IMR-90 (cell line): ENCODE measurements around the gene RNF212.

Experiments
- BHLHE40 ChIP-seq: fragments of 150-350 bp; IDR thresholded peaks from 2 replicates; pipeline ENCODE4 v1.6.1; 2016; ENCODE audit warnings: mild to moderate bottlenecking, low read depth, low read length
- CEBPB ChIP-seq: IDR thresholded peaks from 2 replicates; pipeline ENCODE4 v1.6.1; 2012; ENCODE audit warnings: low read depth, low read length, improper control_type of control experiment
- FOS ChIP-seq: fragments of 150-350 bp; IDR thresholded peaks from 2 replicates; pipeline ENCODE4 v1.6.1; 2016; ENCODE audit warnings: low read depth, low read length
- MAFK ChIP-seq: IDR thresholded peaks from 2 replicates; pipeline ENCODE4 v1.6.1; 2012; ENCODE audit warnings: low read depth, low read length, improper control_type of control experiment
- MAZ ChIP-seq: IDR thresholded peaks from 2 replicates; pipeline ENCODE4 v1.6.1; 2012; ENCODE audit warnings: low read depth, mild to moderate bottlenecking, low read length, improper control_type of control experiment, moderate library complexity, borderline replicate concordance
- NFE2L2 ChIP-seq: fragments of 150-350 bp; IDR thresholded peaks from 2 replicates; pipeline ENCODE4 v1.6.1; 2016; ENCODE audit warnings: low read depth, mild to moderate bottlenecking, low read length
- POLR2A ChIP-seq: IDR thresholded peaks from 2 replicates; pipeline ENCODE4 v1.6.1; 2012; ENCODE audit warnings: mild to moderate bottlenecking, low read depth, low read length
- RAD21 ChIP-seq: IDR thresholded peaks from 2 replicates; pipeline ENCODE4 v1.6.1; 2012; ENCODE audit warnings: low read length, improper control_type of control experiment
- RFX5 ChIP-seq: IDR thresholded peaks from 2 replicates; pipeline ENCODE4 v1.8.0; 2012; ENCODE audit warnings: low read depth, mild to moderate bottlenecking, low read length, moderate library complexity
- SMC3 ChIP-seq: fragments of 150-350 bp; IDR thresholded peaks from 2 replicates; pipeline ENCODE4 v1.6.1; 2016; ENCODE audit warnings: low read depth, mild to moderate bottlenecking, antibody characterized with exemption, low read length, moderate library complexity
- TF ChIP-seq, protein P1 (sequence below): conservative IDR thresholded peaks from 2 replicates; pipeline ENCODE4 v1.5.1; 2012; ENCODE audit warnings: mild to moderate bottlenecking, low read depth, low read length, improper control_type of control experiment
- TF ChIP-seq, protein P2 (sequence below): fragments of 150-350 bp; IDR thresholded peaks from 2 replicates; pipeline ENCODE4 v1.6.1; 2016; ENCODE audit warnings: low read depth, mild to moderate bottlenecking, low read length, moderate library complexity, borderline replicate concordance

DNA sequence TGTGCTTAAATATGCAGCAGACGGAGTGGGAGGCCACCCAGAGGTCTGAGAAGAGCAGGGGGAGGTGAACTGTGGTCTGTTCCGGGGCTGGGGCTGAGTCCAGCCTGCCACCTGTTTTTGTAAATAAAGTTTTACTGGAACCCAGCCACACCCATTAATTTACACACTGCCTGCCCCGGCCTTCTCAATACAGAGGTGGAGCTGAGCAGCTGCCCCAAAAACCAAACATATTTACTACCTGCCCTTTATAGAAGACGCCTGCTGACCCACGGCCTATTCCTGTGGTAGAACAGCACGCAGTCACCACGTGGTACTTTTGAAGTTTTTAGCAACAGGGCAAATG, 56.0 kb downstream of the RNF212 start:
- TF ChIP-seq POLR2A (no peak), SMC3 (no peak), BHLHE40 (no peak), MAFK (no peak), RAD21 (no peak), NFE2L2 (no peak), FOS (no peak), CEBPB (no peak), RFX5 (no peak), MAZ (no peak)
- TF ChIP-seq, protein P1, sequence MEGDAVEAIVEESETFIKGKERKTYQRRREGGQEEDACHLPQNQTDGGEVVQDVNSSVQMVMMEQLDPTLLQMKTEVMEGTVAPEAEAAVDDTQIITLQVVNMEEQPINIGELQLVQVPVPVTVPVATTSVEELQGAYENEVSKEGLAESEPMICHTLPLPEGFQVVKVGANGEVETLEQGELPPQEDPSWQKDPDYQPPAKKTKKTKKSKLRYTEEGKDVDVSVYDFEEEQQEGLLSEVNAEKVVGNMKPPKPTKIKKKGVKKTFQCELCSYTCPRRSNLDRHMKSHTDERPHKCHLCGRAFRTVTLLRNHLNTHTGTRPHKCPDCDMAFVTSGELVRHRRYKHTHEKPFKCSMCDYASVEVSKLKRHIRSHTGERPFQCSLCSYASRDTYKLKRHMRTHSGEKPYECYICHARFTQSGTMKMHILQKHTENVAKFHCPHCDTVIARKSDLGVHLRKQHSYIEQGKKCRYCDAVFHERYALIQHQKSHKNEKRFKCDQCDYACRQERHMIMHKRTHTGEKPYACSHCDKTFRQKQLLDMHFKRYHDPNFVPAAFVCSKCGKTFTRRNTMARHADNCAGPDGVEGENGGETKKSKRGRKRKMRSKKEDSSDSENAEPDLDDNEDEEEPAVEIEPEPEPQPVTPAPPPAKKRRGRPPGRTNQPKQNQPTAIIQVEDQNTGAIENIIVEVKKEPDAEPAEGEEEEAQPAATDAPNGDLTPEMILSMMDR: no peak
- TF ChIP-seq, protein P2, sequence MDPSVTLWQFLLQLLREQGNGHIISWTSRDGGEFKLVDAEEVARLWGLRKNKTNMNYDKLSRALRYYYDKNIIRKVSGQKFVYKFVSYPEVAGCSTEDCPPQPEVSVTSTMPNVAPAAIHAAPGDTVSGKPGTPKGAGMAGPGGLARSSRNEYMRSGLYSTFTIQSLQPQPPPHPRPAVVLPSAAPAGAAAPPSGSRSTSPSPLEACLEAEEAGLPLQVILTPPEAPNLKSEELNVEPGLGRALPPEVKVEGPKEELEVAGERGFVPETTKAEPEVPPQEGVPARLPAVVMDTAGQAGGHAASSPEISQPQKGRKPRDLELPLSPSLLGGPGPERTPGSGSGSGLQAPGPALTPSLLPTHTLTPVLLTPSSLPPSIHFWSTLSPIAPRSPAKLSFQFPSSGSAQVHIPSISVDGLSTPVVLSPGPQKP: no peak
